Stimulated activated CD4-positive, alpha-beta T cell treated with anti-CD3 and anti-CD28 coated beads, TNF-alpha, amount 100 ng/mL, for 1 hour (primary cell): ENCODE results near the gene THAP5.
"Not testable (repeated sequence)": the region's sequence is repeated elsewhere in the genome, so short reads cannot be mapped to it uniquely, and the experiment has no call there.

ENCODE experiments used
- DNase-seq, 3 donors: peaks; one replicate each; pipeline ENCODE4 v3.0.0-alpha.2; 2020; ENCODE audit warnings: low read depth in 3 of 3, low spot score in 1 of 3

The THAP5 gene

DNA sequence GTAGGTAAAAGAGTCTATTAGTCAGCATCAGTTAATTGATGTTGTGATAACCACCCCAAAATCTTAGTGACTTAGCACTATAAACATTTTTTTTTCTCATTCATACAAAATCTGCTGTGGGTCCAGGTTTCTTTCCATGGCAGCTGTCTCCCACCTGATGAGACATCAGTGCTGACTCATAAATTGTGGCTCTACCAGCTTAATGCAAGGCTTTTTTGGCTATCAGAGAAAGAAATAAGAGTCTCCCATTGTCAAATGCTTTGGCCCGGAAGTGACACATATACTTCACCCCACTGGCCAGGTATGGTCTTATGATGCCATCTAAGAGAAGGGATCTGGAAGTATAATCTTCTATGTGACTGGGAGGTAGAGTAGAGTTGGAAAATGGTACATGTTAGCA lies 14.7 kb upstream of the THAP5 start:
- DNase-seq, result no peak

DNA sequence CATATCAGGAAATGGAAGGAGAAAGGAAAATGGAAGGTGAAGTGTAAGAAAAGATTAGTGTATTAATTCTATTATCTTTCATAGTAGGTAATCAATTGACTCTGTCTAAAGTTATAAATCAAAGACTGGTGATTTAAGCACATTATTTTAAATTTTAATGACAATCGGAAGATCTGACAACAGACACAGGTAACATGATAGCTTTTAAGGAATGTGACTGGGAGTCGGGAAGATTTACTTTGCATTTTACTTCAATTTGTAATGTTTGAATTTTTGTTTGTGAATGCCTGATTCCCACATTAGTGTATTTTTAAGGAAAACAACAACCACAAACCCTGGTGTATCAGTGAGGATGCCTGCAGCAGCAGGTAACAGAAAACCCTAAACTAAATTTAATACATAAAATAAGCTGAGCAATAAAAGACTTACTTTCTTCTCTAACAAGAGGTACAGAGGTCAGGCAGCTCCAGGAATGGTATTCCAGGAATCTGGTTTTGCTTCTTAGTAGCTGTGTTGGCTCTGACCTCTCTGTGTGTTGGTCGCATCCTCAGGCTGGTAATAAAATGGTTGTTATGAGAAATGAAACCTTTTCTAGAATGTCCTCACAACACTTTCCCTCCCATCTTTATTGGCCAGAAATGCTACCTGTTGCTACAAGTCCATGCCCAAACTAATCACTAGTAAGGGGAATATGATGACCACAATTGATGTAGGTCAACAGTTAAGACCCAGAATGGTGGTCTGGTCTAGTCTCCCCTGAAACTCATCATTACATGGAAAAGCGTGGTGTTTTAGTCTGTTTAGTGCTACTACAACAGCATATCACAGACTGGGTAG lies 12.4 kb upstream of the THAP5 start:
- no peak for DNase-seq

DNA sequence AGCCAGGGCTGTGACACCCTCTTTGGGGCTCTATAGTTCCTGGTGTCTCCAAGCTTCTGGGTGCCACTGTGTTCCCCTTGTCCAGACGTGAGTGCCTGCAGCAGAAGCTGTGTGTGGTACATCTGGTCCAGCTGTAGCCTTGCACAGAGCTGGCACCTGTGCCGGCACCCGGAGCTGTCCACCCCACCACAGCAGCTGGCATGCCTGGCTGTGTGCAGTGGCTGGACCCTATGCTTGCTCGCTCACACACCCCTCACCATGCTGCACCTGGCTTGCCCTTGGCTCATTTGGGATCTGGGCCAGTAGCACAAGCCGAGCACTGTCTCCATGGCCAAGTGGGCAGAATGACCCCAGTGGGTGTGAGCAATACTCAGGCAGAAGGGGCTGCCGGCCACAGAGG lies 10.8 kb upstream of the THAP5 start:
- no peak for DNase-seq

DNA sequence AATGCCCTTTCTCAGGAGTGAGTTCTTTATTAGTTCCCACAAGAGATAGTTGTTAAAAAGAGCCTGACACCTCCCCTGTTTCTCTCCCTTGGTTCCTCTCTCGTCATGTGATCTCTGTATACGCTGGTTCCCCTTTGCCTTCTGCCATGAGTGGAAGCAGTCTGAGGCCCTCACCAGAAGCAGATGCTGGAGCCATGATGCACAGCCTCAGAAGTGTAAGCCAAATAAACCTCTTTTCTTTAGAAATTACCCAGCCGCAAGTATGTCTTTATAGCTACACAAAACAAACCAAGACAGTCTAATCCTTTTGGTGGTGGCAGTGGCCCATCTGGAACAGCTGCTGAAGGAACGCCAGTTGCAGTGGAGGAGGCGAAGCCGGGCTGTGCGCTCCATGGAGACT lies 9.4 kb upstream of the THAP5 start:
- DNase-seq, result no peak

DNA sequence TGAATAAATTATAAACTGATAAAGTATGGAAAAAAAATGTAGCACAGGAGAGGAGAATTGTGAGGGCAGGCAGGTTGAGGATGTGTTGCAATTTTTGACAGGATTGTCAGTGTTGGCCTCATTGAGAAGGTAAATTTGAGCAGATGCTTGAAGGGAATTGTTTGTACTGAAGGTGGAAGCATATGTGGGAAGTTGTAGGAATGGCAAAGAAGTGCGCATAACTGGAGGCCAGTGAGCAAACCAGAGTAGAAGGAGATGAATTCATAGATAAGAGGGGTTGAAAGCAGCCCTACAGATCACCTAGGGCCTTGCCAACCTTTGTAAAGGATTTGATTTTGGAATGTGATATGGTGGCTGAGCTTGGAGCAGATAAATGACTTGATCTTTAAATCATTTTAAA lies 6.6 kb upstream of the THAP5 start:
- no peak for DNase-seq

DNA sequence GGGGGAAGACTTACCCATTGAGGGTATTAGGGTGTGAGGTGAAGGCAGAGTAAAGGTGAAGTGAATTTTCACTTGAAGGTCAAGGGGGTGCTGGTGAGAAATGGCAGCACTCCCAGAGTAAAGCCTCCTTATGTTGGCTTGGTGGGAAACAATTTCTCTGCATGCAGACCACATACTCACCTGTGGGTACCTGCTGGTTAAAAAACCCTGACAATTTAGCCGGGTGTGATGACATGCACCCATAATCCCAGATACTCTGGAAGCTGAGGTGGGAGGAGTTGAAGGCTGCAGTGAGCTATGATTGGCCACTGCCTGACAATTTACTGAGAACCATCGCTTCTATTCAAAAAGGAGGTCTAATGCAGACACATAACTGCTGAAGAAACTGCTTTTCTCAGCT lies 5.7 kb upstream of the THAP5 start:
- no peak for DNase-seq

DNA sequence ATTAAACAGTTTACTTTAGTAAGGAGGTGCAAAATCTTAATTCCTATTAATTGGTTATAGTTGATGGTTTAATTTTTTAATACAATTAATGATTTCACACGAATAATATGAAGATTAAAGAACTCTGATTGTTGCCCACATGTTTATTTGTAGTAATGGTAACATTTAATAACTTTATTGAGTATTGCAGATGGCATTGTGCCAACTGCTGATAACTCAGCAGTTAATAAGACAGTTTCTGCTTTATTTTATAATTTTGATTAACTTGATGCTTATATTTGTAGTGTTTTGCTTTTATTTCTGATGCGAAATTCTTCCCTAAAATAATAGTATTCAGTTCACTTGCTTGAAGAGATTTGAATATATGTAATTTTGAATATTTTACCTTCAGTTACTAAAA lies 3.0 kb upstream of the THAP5 start:
- DNase-seq, result no peak

DNA sequence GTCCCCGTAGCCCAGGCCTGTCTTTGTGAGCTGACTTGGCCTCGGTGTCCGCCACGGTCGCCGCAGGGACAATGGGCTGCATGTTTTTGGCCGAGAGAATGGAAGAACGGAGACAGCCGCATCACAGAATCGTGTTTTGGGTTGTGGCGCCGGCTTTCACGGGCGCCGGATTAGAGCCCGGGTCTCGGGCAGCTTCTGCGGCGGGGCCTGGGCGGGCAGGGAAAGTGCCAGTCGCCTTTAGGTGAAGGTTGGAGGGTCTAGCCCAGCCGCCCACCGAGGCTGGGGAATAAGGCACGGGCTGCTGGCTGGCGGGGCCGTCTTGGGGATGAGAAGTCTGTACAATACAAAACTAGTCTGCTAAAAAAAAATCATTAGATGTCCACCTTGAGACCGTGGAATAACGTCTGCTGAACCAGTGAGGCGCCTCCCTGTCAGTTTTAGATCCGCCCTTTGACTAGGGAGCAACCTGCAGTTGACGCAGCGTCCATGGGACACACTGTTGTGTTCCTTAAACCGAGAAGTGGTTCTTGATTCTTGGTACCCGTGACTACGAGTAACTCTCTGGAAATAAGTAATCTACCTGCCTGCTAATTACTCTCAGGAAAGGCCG lies 745 bp upstream of the THAP5 start:
- peak in 1 of 3 donors; percentile 21 for DNase-seq

DNA sequence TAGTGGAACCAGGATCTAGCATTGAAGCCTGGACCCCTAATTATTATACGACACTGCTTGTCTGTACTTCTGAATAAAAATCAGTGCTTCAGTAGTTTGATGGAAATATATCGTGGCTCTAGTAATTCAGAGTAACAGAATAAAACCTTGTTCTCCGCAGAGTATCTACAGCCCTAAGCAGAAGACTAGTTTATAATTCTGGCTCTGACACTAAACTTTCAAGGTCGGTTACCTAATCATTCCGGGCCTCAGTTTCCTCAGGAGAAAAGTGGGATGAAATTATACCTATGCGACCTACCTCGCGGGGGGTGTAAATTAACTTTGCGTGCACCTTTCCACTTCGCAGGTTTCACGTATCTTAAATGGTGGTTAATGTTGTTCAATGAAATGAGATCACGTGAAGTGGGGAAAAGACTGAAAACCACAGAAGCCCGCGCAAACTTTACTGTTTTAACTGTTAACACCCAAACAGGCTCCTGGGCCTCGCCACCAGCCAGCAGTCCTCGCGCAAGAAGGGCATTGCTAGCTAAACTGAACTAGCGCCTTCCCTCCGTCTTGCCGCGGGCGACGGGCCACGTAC lies 615 bp downstream of the THAP5 start:
- no peak for DNase-seq

DNA sequence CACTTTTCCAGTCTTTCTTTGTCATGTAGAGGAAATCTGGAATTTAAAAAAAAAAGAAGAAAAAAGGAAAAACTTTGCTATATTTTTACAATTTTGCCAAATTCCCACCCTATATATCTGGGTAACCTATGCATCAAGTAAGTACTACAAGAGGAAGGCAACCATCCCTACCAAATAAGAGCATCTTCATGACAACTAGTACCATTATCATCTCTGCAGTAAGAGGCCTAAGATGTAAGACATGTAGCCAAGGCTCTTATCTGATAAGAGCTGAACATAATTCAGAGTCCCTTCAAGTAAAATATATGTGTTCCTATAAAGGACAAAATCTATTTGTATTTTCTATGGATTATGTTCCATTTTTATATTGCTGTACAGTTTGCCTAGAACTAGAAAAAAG lies 3.5 kb downstream of the THAP5 start:
- no peak for DNase-seq

DNA sequence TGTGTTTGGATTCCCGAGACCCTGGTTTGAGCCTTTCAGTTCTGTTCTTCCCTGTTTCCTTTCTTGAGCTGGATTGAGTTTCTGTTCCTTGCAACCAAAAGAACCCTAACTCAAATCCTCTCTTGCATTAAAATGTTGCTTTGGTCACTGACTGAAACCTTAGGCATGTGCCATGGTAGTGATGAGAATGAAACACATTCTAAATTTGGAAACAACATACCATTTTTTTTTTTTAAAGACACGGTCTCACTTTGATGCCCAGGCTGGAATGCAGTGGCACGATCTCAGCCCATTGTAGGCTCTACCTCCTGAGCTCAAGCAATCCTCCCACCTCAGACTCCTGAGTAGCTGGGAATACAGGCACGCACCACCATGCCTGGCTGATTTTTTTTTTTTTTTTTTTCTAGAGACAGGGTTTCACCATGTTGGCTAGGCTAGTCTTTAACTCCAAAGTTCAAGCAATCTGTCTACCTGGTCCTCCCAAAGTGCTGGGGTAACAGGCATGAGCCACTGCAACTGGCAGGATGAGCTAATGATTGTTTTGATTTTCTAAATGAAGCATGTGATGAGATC lies 8.4 kb downstream of the THAP5 start:
- no peak for DNase-seq

DNA sequence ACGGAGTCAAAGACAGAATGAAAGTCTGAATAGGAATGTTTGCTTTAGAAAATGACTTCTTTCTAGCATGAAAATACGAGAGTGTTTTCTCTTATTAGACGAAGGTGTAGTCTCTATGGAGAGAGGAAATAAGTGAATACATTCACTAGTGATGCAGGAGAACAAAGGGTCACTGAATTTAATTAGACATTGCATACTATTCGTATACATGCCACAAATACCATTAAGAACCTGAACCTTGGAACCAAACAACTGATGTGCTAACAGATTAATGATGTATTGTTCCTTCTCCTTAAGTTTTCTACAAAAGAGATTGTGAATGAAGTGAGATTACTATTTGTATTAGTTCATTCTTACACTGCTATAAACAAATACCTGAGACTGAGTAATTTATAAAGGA lies 10.3 kb downstream of the THAP5 start:
- DNase-seq, result no peak

DNA sequence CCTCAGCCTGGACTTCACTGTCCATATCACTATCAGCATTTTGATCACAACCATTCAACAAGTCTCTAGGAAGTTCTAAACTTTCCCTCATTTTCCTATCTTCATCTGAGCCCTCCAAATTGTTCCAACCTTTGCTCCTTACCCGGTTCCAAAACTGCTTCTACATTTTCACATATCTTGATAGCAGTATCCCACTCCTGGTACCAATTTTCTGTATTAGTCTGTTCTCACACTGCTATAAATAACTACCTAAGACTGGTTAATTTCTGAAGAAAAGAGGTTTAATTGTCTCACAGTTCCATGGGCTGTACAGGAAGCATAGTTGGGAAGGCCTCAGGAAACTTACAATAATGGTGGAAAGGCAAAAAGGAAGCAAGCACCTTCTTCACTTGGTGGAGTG lies 11.9 kb downstream of the THAP5 start:
- DNase-seq, result no peak

DNA sequence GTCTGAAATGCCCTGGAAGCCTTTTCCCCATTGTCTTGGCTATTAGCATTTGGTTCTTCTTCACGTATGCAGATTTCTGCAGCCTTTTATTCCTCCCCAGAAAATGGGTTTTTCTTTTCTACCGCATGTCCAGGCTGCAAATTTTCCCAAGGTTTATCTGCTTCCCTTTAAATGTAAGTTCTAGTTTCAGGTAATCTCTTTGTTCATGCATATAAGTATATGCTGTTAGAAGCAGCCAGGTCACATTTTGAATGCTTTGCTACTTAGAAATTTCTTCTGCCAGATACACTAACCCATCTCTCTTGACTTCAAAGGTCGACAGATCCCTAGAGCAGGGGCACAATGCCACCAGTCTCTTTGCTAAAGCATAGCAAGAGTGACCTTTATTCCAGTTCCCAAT lies 12.3 kb downstream of the THAP5 start:
- DNase-seq, result no peak

DNA sequence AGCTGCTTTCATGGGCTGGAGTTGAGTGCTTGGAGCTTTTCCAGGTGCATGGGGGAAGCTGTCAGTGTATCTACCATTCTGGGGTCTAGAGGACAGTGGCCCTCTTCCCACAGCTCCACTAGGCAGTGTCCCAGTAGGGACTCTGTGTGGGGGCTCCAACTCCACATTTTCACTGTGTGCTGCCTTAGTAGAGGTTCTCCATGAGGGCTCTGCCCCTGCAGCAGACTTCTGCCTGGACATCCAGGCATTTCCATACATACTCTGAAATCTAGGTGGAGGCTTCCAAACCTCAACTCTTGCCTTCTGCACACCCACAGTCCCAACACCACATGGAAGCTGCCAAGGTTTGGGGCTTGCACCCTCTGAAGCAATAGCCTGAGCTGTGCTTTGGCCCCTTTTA lies 12.8 kb downstream of the THAP5 start:
- not testable (repeated sequence) for DNase-seq

DNA sequence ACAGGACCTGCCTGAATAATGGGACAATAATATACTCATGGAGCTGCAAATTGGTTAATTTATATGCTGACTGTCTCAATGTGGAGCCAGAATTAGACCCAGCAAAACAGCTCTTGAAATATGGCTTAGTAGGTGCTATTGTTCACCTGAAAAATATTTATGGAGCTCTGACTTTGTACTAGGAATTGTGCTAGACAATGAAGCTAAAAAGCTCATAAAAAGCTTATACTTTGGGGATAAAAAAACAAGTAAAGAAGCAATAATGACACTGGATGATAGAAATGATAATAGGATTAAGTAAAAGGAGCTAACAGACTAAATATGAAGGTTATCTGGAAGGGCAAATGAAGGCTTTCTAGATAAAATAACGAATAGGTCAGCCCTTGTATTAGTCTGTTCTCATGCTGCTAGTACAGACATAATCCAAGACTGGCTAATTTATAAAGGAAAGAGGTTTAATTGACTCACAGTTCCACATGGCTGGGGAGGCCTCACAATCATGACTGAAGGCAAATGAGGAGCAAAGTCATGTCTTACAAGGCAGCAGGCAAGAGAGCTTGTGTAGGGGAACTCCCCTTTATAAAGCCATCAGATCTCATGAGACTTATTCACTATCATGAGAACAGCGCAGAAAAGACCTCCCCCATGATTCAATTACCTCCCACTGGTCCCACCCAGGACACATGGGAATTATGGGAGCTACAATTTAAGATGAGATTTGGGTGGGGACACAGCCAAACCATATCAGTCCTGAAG lies 21.2 kb downstream of the THAP5 start:
- DNase-seq, result not testable (repeated sequence)

DNA sequence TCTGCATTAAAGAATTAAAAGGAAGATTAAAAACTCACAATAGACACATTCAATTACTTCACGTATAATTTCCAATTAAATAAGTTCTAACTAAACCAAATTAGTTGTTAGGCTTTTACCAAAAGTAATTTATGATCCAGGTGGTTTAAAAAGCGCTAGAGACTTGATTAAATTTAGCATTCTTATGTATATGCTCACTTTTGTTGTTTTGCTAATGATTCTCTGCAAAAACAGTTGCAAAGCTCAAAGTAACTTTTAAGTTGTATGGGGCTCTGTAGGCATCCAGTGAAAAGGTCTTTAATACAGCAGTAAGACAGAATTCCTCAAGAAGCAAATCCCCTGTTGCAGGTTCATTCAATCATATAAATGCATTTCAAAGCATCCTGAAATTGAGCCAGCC lies 28.0 kb downstream of the THAP5 start:
- DNase-seq, result no peak

DNA sequence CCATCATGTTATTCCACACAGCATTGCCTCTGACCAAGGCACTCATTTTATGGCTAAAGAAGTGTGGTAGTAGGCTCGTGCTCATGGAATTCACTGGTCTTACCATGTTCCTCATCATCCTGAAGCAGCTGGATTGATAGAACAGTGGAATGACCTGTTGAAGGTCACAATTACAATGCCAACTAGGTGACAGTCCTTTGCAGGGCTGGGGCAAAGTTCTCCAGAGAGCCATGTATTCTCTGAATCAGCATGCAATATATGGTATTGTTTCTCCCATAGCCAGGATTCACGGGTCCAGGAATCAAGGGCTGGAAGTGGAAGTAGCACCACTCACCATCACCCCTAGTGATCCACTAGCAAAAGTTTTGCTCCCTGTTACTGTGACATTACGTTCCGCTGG lies 30.8 kb downstream of the THAP5 start:
- not testable (repeated sequence) for DNase-seq

DNA sequence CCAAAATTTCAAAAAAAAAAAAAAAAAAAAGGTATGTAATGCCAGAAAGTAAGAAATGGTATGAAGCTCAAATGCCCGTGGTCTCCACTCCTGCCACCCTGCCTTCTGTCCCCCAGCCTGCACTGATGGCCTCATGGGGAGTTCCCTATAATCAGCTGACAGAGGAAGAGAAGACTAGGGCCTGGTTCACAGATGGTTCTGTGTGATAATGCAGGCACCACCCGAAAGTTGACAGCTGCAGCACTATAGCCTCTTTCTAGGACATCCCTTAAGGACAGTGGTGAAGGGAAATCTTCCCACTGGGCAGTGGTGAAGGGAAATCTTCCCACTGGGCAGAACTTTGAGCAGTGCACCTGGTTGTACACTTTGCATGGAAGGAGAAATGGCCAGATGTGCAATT lies 31.3 kb downstream of the THAP5 start:
- not testable (repeated sequence) for DNase-seq

DNA sequence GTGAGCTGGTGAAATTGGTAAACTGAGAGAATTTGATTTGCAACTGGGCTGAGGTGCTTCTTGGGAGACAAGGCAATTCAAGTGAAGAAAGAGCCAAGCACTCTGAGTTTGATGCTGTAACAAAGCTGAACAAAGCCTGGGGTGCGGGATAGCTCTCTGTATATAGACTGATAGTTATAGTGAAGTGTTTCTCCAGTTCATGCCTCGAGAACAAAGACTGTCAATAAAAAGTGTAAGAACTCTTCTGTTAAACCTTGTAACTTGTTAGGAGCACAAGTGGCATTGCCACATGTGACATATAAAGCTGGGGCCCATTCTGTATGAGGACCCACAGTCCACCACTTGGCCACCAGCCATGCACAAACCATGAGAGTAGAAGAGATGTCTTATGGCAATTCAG lies 32.3 kb downstream of the THAP5 start:
- DNase-seq, result no peak

DNA sequence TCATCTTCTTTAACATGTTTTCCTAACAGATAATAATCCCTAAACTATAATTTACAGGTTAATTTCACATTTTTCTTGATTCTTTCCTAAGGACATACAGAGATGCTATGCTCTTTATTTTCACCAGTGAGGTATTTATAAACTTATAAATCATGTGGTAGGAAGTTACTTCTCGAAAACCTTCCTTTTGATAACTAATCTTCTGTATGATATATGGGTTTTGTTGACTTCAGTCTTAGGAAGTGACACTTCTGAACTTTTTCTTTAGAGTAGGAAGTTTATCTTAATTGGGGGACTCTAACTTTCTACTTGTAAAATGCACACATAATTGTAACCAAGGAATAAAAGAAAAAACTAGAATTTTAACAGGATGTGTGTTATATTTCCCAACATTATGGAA lies 33.8 kb downstream of the THAP5 start:
- DNase-seq, result no peak

DNA sequence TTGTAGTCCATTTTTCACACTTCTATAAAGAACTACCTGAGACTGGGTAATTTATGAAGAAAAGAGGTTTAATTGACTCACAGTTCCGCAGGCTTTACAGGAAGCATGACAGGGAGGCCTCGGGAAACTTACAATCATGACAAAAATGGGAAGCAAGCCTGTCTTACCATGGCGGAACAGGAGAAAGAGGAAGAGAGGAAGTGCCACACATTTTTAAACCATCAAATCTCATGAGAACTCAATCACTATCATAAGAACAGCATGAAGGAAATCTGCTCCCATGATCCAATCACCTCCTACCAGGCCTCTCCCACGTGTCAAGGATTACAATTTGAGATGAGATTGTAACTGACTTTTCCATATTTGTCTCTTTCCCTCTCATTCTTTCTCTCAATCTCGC lies 34.2 kb downstream of the THAP5 start:
- no peak for DNase-seq
